PC-3 (cell line): Measurements from ENCODE around the gene DST.

ENCODE experiments used
- EZH2phosphoT487 ChIP-seq: fragments of 300-600 bp; sonication (generic); IDR thresholded peaks from 2 replicates; pipeline ENCODE4 v1.6.1; 2018; ENCODE audit warnings: mild to moderate bottlenecking, antibody characterized with exemption, low read length, borderline replicate concordance
- TF ChIP-seq, protein P1 (sequence below): fragments of 300-600 bp; sonication (generic); conservative IDR thresholded peaks from 2 replicates; pipeline ENCODE4 v1.5.1; 2017; ENCODE audit warnings: antibody characterized with exemption, low read depth, mild to moderate bottlenecking, low read length

DNA sequence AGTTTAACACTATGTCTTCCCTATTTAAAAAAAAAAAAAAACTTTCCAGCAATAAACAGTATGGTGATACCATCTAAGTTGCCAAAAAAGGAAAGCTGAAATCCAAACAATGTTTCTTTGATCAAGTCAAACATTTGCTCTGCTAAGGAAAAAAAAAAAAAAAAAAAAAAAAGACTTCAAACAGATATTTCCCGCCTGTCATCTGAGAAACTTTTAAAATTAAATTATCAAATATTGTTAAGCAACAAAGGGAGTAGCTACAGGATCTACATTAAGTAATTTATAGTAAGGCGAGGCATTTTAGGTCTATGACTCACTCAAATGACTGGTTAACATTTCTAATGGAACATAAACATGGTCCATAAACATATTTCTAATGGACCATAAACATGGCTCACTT is 121.2 kb downstream of the DST start:
- TF ChIP-seq, protein P1, sequence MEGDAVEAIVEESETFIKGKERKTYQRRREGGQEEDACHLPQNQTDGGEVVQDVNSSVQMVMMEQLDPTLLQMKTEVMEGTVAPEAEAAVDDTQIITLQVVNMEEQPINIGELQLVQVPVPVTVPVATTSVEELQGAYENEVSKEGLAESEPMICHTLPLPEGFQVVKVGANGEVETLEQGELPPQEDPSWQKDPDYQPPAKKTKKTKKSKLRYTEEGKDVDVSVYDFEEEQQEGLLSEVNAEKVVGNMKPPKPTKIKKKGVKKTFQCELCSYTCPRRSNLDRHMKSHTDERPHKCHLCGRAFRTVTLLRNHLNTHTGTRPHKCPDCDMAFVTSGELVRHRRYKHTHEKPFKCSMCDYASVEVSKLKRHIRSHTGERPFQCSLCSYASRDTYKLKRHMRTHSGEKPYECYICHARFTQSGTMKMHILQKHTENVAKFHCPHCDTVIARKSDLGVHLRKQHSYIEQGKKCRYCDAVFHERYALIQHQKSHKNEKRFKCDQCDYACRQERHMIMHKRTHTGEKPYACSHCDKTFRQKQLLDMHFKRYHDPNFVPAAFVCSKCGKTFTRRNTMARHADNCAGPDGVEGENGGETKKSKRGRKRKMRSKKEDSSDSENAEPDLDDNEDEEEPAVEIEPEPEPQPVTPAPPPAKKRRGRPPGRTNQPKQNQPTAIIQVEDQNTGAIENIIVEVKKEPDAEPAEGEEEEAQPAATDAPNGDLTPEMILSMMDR = no peak
- no peak for TF ChIP-seq EZH2phosphoT487
